ENCODE data around the gene COL1A1. TPM values are rescaled to one million over a fixed set of nuclear protein-coding genes. Genes with fewer than 3 reads are reported as not detected.

Gene COL1A1
- total and polyA plus RNA-seq, 2 experiments from 2014 or later = 1,063 to 6,071 TPM

DNA sequence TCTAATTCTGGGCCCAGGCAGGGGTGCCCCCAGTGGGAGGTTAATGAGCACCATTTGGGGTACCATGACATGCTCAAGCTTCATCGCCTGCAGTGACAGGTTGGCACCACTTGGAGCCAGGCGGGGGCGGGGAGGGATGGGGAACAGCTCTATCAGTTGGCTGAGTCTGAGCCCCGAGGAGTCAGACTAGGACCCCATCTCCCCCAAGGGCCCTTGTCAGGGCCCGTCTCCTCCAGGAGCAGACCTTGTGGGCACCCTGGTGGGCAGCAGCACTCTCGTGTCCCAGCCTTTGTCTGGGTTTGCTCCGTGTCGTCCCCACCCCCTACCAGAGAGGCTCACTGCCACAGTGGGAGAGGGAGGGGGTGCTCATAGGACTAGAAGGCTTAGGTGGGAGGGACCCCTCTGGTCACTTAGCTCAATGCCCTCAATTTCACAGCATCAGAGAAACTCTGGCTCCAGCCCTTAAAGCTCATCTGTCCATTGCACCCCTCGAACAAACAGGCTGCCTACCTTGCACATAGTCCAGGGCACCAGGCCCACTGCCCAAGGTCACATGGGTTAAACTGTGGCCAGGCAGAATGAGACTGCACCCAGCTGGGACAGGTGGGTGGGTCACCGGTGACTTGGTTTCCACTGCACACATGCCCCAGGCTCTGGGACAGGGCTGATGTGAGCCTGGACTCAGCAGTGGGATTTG lies 55.1 kb downstream of the COL1A1 start:
- no peaks in the 10 kb centered on the region for H3K9me3 ChIP-seq (ENCODE audit: low read depth)
- H3K27me3 ChIP-seq = no peaks in the 10 kb centered on the region
- H3K79me2 ChIP-seq = peaks cover 51% of the 10 kb centered on the region
- no peaks in the 10 kb centered on the region for H3K9me2 ChIP-seq (replicated peaks; ENCODE audit: insufficient read depth)
- peaks cover 39% of the 10 kb centered on the region for H4K20me1 ChIP-seq (ENCODE audit: insufficient read depth, poor library complexity, severe bottlenecking)
- peak overlapping the region; percentile 98 for H3K4me2 ChIP-seq
- H3K4me1 ChIP-seq (ENCODE audit: insufficient read depth) = peaks cover 29% of the 10 kb centered on the region
- no peak overlapping the region for H2AFZ ChIP-seq
- no peak for TF ChIP-seq EZH2 (IDR thresholded peaks at IDR 0.05; ENCODE audit: borderline replicate concordance)
- TF ChIP-seq, protein P1, sequence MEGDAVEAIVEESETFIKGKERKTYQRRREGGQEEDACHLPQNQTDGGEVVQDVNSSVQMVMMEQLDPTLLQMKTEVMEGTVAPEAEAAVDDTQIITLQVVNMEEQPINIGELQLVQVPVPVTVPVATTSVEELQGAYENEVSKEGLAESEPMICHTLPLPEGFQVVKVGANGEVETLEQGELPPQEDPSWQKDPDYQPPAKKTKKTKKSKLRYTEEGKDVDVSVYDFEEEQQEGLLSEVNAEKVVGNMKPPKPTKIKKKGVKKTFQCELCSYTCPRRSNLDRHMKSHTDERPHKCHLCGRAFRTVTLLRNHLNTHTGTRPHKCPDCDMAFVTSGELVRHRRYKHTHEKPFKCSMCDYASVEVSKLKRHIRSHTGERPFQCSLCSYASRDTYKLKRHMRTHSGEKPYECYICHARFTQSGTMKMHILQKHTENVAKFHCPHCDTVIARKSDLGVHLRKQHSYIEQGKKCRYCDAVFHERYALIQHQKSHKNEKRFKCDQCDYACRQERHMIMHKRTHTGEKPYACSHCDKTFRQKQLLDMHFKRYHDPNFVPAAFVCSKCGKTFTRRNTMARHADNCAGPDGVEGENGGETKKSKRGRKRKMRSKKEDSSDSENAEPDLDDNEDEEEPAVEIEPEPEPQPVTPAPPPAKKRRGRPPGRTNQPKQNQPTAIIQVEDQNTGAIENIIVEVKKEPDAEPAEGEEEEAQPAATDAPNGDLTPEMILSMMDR (IDR thresholded peaks at IDR 0.05; ENCODE audit: poor library complexity) = no peak
- no peak for TF ChIP-seq EZH2phosphoT487 (IDR thresholded peaks at IDR 0.05; ENCODE audit: low read depth, severe bottlenecking, unreplicated experiment)
- H3K36me3 ChIP-seq (replicated peaks; ENCODE audit: insufficient read depth, low read depth) = no peaks in the 10 kb centered on the region
- H3K27ac ChIP-seq = no peak overlapping the region
- WGBS (ENCODE audit: low lambda C conversion rate, missing lambda C conversion rate) = 77% methylated on average over 7 of the region's 10 CpGs
- no peak overlapping the region for H3K4me3 ChIP-seq
- no peak for DNase-seq (ENCODE audit: low spot score)

DNA sequence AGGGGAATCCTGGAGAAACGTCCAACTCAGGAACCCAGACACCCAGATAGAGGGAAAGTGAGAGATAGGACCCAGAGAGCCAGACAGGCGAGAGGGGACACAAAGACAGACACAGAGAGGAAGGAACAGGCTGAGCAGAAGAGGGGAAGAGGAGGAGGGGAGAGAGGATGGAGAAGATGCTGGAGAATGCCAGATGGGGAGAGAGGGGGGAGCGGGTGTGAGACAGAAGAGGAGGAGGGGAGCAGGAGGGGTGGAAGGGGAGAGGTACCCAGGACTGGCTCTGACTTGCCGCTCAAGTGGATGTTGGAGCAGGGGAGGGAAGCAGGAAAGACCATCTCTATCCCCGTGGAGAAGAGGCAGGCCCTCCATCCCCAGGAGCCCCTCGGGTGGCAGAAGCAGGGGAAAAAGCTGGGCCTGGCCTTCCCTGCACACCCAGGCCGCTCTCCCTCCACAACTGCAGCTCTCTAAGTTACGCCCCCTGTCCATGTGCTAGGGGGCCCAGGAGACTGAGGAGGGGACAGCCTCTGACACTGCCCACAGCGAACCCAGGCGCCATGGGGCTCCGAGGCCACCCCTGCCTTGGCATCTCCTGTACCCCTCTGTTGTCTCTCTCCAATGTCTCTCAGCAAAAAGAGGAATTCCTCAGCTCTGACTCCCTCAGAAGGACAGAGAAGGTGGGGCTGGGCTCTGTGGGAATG lies 55.8 kb downstream of the COL1A1 start:
- no peak overlapping the region for H2AFZ ChIP-seq
- peaks cover 29% of the 10 kb centered on the region for H3K4me1 ChIP-seq (ENCODE audit: insufficient read depth)
- no peaks in the 10 kb centered on the region for H3K9me3 ChIP-seq (ENCODE audit: low read depth)
- TF ChIP-seq EZH2 (IDR thresholded peaks at IDR 0.05; ENCODE audit: borderline replicate concordance) (no peak), EZH2phosphoT487 (IDR thresholded peaks at IDR 0.05; ENCODE audit: low read depth, severe bottlenecking, unreplicated experiment) (no peak)
- TF ChIP-seq, protein P1 (IDR thresholded peaks at IDR 0.05; ENCODE audit: poor library complexity) = no peak
- no peak overlapping the region for H3K4me2 ChIP-seq
- H3K9me2 ChIP-seq (replicated peaks; ENCODE audit: insufficient read depth) = no peaks in the 10 kb centered on the region
- peaks cover 39% of the 10 kb centered on the region for H4K20me1 ChIP-seq (ENCODE audit: insufficient read depth, poor library complexity, severe bottlenecking)
- peaks cover 50% of the 10 kb centered on the region for H3K79me2 ChIP-seq
- no peak for DNase-seq (ENCODE audit: low spot score)
- H3K27ac ChIP-seq = no peak overlapping the region
- 90% methylated on average over 8 of the region's 11 CpGs for WGBS (ENCODE audit: low lambda C conversion rate, missing lambda C conversion rate)
- H3K36me3 ChIP-seq (replicated peaks; ENCODE audit: insufficient read depth, low read depth) = no peaks in the 10 kb centered on the region
- H3K27me3 ChIP-seq = no peaks in the 10 kb centered on the region
- H3K4me3 ChIP-seq = no peak overlapping the region

DNA sequence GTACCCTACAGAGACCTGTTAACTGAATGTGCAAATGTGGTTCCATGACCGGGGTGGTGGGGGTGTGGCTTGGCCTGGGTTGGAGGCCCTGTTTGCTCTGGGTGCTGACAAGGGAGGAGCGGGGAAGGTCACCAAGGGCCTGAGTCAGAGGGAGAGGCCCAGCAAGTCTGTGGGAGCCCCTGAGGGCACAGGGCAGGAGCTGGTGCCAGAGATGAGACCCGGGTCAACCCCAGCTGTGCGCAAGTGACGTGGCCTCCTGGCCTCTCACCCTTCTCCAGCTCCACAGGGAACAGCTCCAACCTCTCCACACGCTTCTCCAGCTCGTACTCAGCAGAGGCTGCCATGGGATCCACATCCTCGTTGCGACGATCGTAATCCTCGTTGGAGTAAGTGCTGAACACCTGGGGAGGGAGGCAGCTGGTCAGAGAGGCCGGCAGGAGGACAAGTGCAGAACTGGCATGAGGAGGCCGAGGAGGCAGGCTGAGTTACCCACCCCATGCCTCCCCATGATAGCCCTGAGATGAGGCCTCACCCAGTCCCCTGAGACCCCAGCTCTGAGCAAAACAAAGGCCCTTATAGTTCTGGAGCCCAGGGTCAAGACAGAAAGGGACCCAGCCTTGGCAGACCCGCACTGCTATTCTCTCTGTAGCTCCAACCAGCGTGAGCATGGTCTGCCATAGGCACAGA lies 56.4 kb downstream of the COL1A1 start:
- Histone ChIP-seq H3K27me3 (no peaks in the 10 kb centered on the region), H4K20me1 (ENCODE audit: insufficient read depth, poor library complexity, severe bottlenecking) (peaks cover 39% of the 10 kb centered on the region), H3K9me2 (replicated peaks; ENCODE audit: insufficient read depth) (no peaks in the 10 kb centered on the region), H3K36me3 (replicated peaks; ENCODE audit: insufficient read depth, low read depth) (no peaks in the 10 kb centered on the region), H2AFZ (no peak overlapping the region), H3K79me2 (peaks cover 44% of the 10 kb centered on the region), H3K9me3 (ENCODE audit: low read depth) (no peaks in the 10 kb centered on the region), H3K4me3 (no peak overlapping the region), H3K4me1 (ENCODE audit: insufficient read depth) (peaks cover 29% of the 10 kb centered on the region), H3K4me2 (no peak overlapping the region), H3K27ac (no peak overlapping the region)
- no peak for DNase-seq (ENCODE audit: low spot score)
- WGBS (ENCODE audit: low lambda C conversion rate, missing lambda C conversion rate) = 92% methylated on average over 16 of the region's 16 CpGs
- TF ChIP-seq EZH2phosphoT487 (IDR thresholded peaks at IDR 0.05; ENCODE audit: low read depth, severe bottlenecking, unreplicated experiment) = no peak

DNA sequence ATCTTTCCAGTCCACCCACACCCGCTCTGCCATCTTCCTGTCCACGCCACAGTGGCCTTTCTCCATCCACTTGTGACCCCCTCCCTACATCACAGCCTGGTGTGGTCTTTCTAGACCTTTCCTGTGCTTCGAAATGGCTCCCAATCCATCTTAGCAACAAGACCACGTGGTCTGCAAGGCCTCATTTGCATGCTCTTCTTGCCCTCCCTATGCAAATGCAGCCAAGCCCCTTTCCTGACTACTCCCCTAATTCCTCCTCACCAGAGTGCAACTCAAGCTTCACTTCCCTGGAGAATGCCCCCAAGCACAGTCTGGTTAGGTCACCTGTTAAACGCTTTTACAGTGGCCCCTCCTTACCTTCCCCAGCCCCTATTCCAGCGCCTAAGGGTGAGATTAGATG lies 57.1 kb downstream of the COL1A1 start:
- Histone ChIP-seq H3K4me1 (ENCODE audit: insufficient read depth) (peaks cover 29% of the 10 kb centered on the region), H3K4me3 (no peak overlapping the region), H3K9me2 (replicated peaks; ENCODE audit: insufficient read depth) (no peaks in the 10 kb centered on the region), H3K36me3 (replicated peaks; ENCODE audit: insufficient read depth, low read depth) (no peaks in the 10 kb centered on the region), H2AFZ (no peak overlapping the region), H3K9me3 (ENCODE audit: low read depth) (no peaks in the 10 kb centered on the region), H3K4me2 (no peak overlapping the region), H3K27me3 (no peaks in the 10 kb centered on the region), H4K20me1 (ENCODE audit: insufficient read depth, poor library complexity, severe bottlenecking) (peaks cover 39% of the 10 kb centered on the region), H3K79me2 (peaks cover 38% of the 10 kb centered on the region), H3K27ac (no peak overlapping the region)
- DNase-seq (ENCODE audit: low spot score) = no peak
- TF ChIP-seq EZH2phosphoT487 (IDR thresholded peaks at IDR 0.05; ENCODE audit: low read depth, severe bottlenecking, unreplicated experiment) = no peak
- TF ChIP-seq EZH2 (IDR thresholded peaks at IDR 0.05; ENCODE audit: borderline replicate concordance) = no peak
- TF ChIP-seq, protein P1 (IDR thresholded peaks at IDR 0.05; ENCODE audit: poor library complexity) = no peak
- WGBS (ENCODE audit: low lambda C conversion rate, missing lambda C conversion rate) = 87% methylated on average over 6 of the region's 6 CpGs

All from hepatocyte (in vitro differentiated cells).